Trophoblast cell (in vitro differentiated cells and primary cell): ENCODE measurements around the gene C14orf39.
A peak's percentile ranks its signal among the peaks of the same experiment; 100 is the strongest.

Experiments
- DNase-seq, 2 donors: peaks; one replicate each; pipeline ENCODE4 v3.0.0-alpha.2; 2016
- H2AFZ ChIP-seq: 2 replicates; pipeline ENCODE4 v1.6.1; 2013; ENCODE audit warnings: low read length, moderate library complexity, mild to moderate bottlenecking; ENCODE audit not compliant: insufficient read depth, poor library complexity
- H2AK5ac ChIP-seq: 2 replicates; pipeline ENCODE4 v1.6.1; 2013; ENCODE audit warnings: mild to moderate bottlenecking, low read length
- H2BK120ac ChIP-seq: 2 replicates; pipeline ENCODE4 v1.6.1; 2013; ENCODE audit warnings: low read length, mild to moderate bottlenecking, moderate library complexity; ENCODE audit not compliant: insufficient read depth, poor library complexity
- H2BK12ac ChIP-seq: 2 replicates; pipeline ENCODE4 v1.6.1; 2013; ENCODE audit warnings: mild to moderate bottlenecking, low read length, moderate library complexity
- H2BK5ac ChIP-seq: 2 replicates; pipeline ENCODE4 v1.6.1; 2013; ENCODE audit warnings: low read length, low read depth, moderate library complexity, mild to moderate bottlenecking; ENCODE audit not compliant: poor library complexity
- H3K14ac ChIP-seq: 2 replicates; pipeline ENCODE4 v1.6.1; 2013; ENCODE audit warnings: mild to moderate bottlenecking, low read length
- H3K18ac ChIP-seq: 2 replicates; pipeline ENCODE4 v1.6.1; 2013; ENCODE audit warnings: mild to moderate bottlenecking, low read length
- H3K23ac ChIP-seq: 2 replicates; pipeline ENCODE4 v1.6.1; 2013; ENCODE audit warnings: low read length
- H3K27ac ChIP-seq: 2 replicates; pipeline ENCODE4 v1.5.1; 2013; ENCODE audit warnings: low read depth, mild to moderate bottlenecking, inconsistent platforms, low read length, moderate library complexity
- H3K27me3 ChIP-seq: 2 replicates; pipeline ENCODE4 v1.6.1; 2013; ENCODE audit warnings: inconsistent platforms, mild to moderate bottlenecking, low read length, moderate library complexity; ENCODE audit not compliant: insufficient read depth
- H3K36me3 ChIP-seq, 2 experiments: 1 replicate in 1 of 2; 2 replicates in 1 of 2; pipeline ENCODE4 v1.6.1; 2013; ENCODE audit warnings: low read length in 2 of 2, mild to moderate bottlenecking in 2 of 2, moderate library complexity in 1 of 2; ENCODE audit not compliant: insufficient read depth in 2 of 2, control insufficient read depth in 1 of 2
- H3K4ac ChIP-seq: 2 replicates; pipeline ENCODE4 v1.6.1; 2013; ENCODE audit warnings: low read depth, mild to moderate bottlenecking, low read length, moderate library complexity
- H3K4me1 ChIP-seq, 2 experiments: 1 replicate in 1 of 2; 2 replicates in 1 of 2; pipeline ENCODE4 v1.6.1; 2013; ENCODE audit warnings: low read length in 2 of 2, mild to moderate bottlenecking in 2 of 2, moderate library complexity in 1 of 2; ENCODE audit not compliant: insufficient read depth in 2 of 2, control insufficient read depth in 1 of 2
- H3K4me2 ChIP-seq: 2 replicates; pipeline ENCODE4 v1.6.1; 2013; ENCODE audit warnings: inconsistent platforms, mild to moderate bottlenecking, low read length, moderate library complexity
- H3K4me3 ChIP-seq: 2 replicates; pipeline ENCODE4 v1.5.1; 2013; ENCODE audit warnings: mild to moderate bottlenecking, low read depth, low read length, inconsistent platforms
- H3K79me1 ChIP-seq: one replicate; pipeline ENCODE4 v1.6.1; 2013; ENCODE audit warnings: low read length
- H3K79me2 ChIP-seq: 2 replicates; pipeline ENCODE4 v1.6.1; 2013; ENCODE audit warnings: low read length, mild to moderate bottlenecking; ENCODE audit not compliant: control insufficient read depth, insufficient read depth, poor library complexity
- H3K9ac ChIP-seq: 2 replicates; pipeline ENCODE4 v1.6.1; 2013; ENCODE audit warnings: mild to moderate bottlenecking, low read length
- H3K9me3 ChIP-seq: 2 replicates; pipeline ENCODE4 v1.6.1; 2013; ENCODE audit warnings: low read depth, mild to moderate bottlenecking, control low read depth, inconsistent platforms, low read length; ENCODE audit not compliant: insufficient read depth
- H4K12ac ChIP-seq: 2 replicates; pipeline ENCODE4 v1.6.1; 2013; ENCODE audit warnings: low read depth, mild to moderate bottlenecking, low read length, moderate library complexity
- H4K8ac ChIP-seq: 2 replicates; pipeline ENCODE4 v1.6.1; 2013; ENCODE audit warnings: low read depth, mild to moderate bottlenecking, low read length, moderate library complexity
- H4K91ac ChIP-seq: one replicate; pipeline ENCODE4 v1.6.1; 2013; ENCODE audit warnings: low read depth, mild to moderate bottlenecking, low read length, moderate library complexity
- whole genome bisulfite sequencing: extraction: QIAGEN DNeasy Blood & Tissue Kit; methylation state at CpG from one replicate; pipeline ENCODE4 v1.1.7; 2013; ENCODE audit warnings: missing lambda C conversion rate; ENCODE audit not compliant: insufficient read length, insufficient coverage; ENCODE audit errors: extremely low coverage; 5-methylcytosine and 5-hydroxymethylcytosine counted together

C14orf39 gene

DNA sequence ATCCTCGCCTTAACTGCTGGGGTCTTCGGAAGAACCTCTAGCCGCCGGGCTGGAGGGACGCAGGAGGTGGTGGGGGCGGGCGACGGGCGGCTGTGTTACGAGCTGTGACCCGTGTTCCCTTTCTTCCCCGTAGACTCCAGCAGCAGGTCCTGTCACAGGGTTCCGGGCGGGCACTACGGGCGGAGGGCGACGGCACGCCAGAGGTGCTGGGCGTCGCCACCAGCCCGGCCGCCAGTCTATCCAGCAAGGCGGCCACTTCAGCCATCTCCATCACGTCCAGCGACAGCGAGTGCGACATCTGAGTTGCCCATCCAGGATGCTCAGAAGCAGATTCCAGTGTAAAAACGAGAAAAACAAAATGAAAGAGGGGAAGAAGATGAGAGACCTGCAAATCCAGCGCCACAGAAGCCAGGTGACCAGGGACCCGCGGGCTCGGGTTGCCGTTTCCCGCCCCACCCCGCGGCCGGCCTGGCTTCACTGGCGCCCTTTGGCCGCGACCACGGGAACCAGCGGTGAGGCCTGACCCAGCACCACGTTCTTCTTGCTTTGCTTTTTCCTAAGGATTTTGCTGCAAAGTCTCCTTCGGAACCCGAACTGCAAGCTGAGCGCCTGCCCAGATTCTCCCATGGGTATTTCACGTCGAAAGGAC lies 25.2 kb upstream of the C14orf39 start:
- H4K12ac ChIP-seq = no peak overlapping the region
- no peak overlapping the region for H3K23ac ChIP-seq
- peaks cover 7 to 11% of the 10 kb centered on the region in 2 experiments for H3K4me1 ChIP-seq
- no peaks in the 10 kb centered on the region for H3K36me3 ChIP-seq
- no peak overlapping the region for H3K4ac ChIP-seq
- no peak overlapping the region for H4K91ac ChIP-seq
- H3K4me2 ChIP-seq = no peak overlapping the region
- no peak overlapping the region for H3K14ac ChIP-seq
- no CpG with 5 or more reads among the region's 49 CpGs for WGBS
- no peak overlapping the region for H3K4me3 ChIP-seq
- H3K79me1 ChIP-seq = no peaks in the 10 kb centered on the region
- no peak overlapping the region for H2BK5ac ChIP-seq
- H2AFZ ChIP-seq = no peak overlapping the region
- no peak overlapping the region for H4K8ac ChIP-seq
- no peak overlapping the region for H3K9ac ChIP-seq
- H3K79me2 ChIP-seq = no peaks in the 10 kb centered on the region
- H3K27ac ChIP-seq = no peak overlapping the region
- H2BK12ac ChIP-seq = no peak overlapping the region
- H2BK120ac ChIP-seq = no peak overlapping the region
- no peak for DNase-seq
- peaks cover 92% of the 10 kb centered on the region for H3K27me3 ChIP-seq
- H3K9me3 ChIP-seq = no peaks in the 10 kb centered on the region
- H2AK5ac ChIP-seq = no peak overlapping the region
- H3K18ac ChIP-seq = no peak overlapping the region

GRCh38 chr14:60510254-60510950 lies 24.5 kb upstream of the C14orf39 start:
- H3K27ac ChIP-seq = no peak overlapping the region
- H3K9me3 ChIP-seq = no peaks in the 10 kb centered on the region
- H3K14ac ChIP-seq = no peak overlapping the region
- H3K4ac ChIP-seq = no peak overlapping the region
- H2BK120ac ChIP-seq = no peak overlapping the region
- H4K12ac ChIP-seq = no peak overlapping the region
- no peak overlapping the region for H3K23ac ChIP-seq
- no peak overlapping the region for H2AFZ ChIP-seq
- no peak overlapping the region for H3K18ac ChIP-seq
- no peaks in the 10 kb centered on the region for H3K79me2 ChIP-seq
- H3K4me1 ChIP-seq = peaks cover 7 to 11% of the 10 kb centered on the region in 2 experiments
- peaks cover 91% of the 10 kb centered on the region for H3K27me3 ChIP-seq
- no peaks in the 10 kb centered on the region for H3K36me3 ChIP-seq
- no peak overlapping the region for H4K91ac ChIP-seq
- H2BK12ac ChIP-seq = no peak overlapping the region
- no peak overlapping the region for H4K8ac ChIP-seq
- H3K4me3 ChIP-seq = no peak overlapping the region
- DNase-seq = no peak
- WGBS = no CpG with 5 or more reads among the region's 35 CpGs
- H2AK5ac ChIP-seq = no peak overlapping the region
- no peak overlapping the region for H3K9ac ChIP-seq
- H3K4me2 ChIP-seq = no peak overlapping the region
- no peak overlapping the region for H2BK5ac ChIP-seq
- no peaks in the 10 kb centered on the region for H3K79me1 ChIP-seq

- Histone ChIP-seq H3K79me1 (no peaks in the 10 kb centered on the region), H3K4me3 (no peak overlapping the region), H2BK5ac (no peak overlapping the region), H3K4me2 (peak overlapping the region; percentile 56), H4K91ac (no peak overlapping the region), H3K27ac (no peak overlapping the region), H3K23ac (no peak overlapping the region), H3K79me2 (no peaks in the 10 kb centered on the region), H3K18ac (no peak overlapping the region), H4K12ac (no peak overlapping the region), H4K8ac (no peak overlapping the region), H3K9ac (no peak overlapping the region), H3K27me3 (peaks cover 83% of the 10 kb centered on the region), H2AK5ac (no peak overlapping the region), H2BK120ac (no peak overlapping the region), H3K9me3 (no peaks in the 10 kb centered on the region), H2AFZ (peak overlapping the region; percentile 6), H3K4me1 (peaks cover 7 to 10% of the 10 kb centered on the region in 2 experiments), H3K36me3 (no peaks in the 10 kb centered on the region), H2BK12ac (no peak overlapping the region), H3K14ac (no peak overlapping the region), H3K4ac (no peak overlapping the region)
- WGBS = no CpG with 5 or more reads among the region's 58 CpGs
- DNase-seq = no peak
These were observed 23.8 kb upstream of the C14orf39 start for GRCh38 chr14:60509438-60510253.

DNA sequence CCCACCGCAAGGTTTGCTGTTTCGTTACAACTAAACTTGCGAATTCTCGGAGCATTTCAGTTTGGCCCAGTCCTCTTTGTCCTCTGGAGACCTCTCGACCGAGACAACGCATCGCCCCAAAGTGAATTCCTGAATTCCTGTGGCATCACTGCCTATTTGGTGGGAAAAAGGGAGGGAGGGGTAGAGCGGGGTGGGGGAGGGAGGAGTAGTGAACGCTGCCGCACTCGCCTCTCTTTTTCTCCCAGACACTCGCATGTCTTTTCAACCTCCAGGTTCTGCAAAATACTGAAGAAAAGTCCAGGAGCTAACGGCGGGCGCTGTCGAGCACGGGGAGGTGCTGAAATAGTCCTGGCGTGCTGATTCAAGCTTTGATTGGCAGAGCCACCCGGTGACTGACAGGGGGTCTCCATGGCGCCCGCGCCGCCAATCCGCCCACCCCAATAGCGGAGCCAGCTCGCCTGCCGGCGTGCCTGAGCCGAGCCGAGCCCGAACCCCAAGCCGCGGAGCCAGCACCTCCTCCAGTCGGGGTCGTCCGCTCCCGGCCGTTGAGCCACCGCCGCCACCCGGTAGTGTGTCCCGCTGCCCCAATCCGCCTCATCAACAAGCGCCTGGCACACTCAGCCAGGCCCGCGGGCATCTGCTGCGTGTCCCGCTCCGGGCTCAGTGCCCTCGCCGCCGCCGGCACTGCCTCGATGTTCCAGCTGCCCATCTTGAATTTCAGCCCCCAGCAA lies 23.0 kb upstream of the C14orf39 start, which contains the start of gene SIX6:
TSS of gene SIX6 (plus strand) at position 440 of the 731 bp plus-strand sequence. CDS start at position 693, 253 bp downstream.
- Histone ChIP-seq H3K4me1 (peaks cover 7 to 10% of the 10 kb centered on the region in 2 experiments), H2AFZ (peak within 1 kb of the TSS; percentile 28), H2BK5ac (no peak within 1 kb of the TSS), H3K18ac (no peak within 1 kb of the TSS), H3K79me1 (no peaks in the 10 kb centered on the region), H2BK120ac (no peak within 1 kb of the TSS), H3K27ac (no peak within 1 kb of the TSS), H3K4ac (no peak within 1 kb of the TSS), H3K9me3 (no peaks in the 10 kb centered on the region), H3K27me3 (peaks cover 77% of the 10 kb centered on the region), H2BK12ac (no peak within 1 kb of the TSS), H4K91ac (no peak within 1 kb of the TSS), H3K4me3 (no peak within 1 kb of the TSS), H2AK5ac (no peak within 1 kb of the TSS), H3K4me2 (peak within 1 kb of the TSS; percentile 56), H3K14ac (no peak within 1 kb of the TSS), H4K8ac (no peak within 1 kb of the TSS), H3K79me2 (no peaks in the 10 kb centered on the region), H3K23ac (no peak within 1 kb of the TSS), H3K36me3 (no peaks in the 10 kb centered on the region), H3K9ac (no peak within 1 kb of the TSS), H4K12ac (no peak within 1 kb of the TSS)
- no peak for DNase-seq
- WGBS = no CpG with 5 or more reads among the region's 55 CpGs
